ENCODE measurements around the gene APRT.

Gene APRT

GRCh38 chr16:88821168-88821850 lies 9.6 kb upstream of the APRT start:
- no peak for DNase-seq

DNA sequence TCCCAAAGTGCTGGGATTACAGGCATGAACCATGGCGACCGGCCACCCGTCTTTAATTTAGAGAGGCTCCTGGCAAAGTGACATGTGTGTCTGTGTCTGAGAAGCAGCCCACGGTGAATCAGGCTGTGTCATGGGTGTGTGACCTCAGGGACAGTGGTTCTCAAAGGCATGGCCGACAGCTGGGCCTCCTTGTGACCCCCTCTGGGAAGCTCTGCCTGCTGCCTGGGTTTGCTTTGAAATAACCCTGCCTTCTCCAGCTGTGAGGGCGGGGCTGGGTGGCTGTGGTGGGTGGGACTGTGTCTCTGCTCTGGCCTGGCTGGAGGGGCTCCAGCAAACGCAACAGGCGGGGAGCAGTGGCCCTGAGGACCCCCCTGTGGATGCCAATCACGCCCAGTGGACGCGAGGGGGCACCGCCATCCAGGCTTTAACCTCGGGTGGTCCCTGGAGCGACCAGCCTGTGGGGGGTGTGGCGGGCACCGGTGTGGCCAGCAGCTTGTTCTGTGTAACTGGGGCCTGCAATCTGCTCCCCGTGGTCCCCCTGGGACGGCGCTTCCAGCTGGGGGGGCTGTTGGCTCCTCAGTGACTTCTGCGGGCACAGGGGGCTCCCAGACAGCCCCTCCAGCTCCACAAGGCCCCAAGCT lies 8.8 kb upstream of the APRT start:
- no peak for DNase-seq

DNA sequence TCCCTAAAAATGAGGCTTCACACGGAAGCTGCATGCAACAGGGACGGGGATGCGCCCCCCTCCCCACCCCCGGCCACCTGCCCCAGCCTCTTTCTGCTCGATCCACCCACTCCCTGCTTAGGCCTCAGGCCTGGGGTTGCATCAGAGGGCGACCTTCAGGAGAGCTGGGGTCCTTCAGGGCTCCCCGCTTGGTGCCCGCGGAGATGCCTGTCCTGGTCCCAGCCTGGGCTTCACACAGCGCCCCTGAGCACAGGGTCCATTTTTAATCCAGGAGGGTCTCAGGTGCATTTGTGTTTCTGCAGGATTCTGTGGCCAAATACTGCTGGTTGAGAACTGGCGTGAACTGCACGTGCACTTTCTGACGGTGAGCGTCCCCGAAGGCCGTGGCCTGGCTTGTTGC lies 7.4 kb upstream of the APRT start:
- no peak for DNase-seq

DNA sequence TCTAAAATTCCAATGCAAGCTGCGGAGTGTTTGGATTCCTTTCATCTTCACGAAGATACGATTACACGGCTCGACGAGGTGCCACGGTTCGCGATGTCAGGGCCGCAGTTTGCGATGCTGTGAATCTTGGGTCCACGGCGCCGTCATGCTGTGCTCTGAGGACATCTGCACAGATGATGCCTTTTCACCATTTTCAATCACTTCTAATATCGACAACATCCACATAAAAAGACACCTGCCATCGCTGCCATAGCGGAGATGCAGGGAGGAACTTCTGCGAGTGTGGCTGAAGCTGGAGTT lies 6.8 kb upstream of the APRT start:
- no peak for DNase-seq

GRCh38 chr16:88817785-88818574 lies 6.3 kb upstream of the APRT start:
- DNase-seq: no peak

- DNase-seq: no peak
These were observed 5.2 kb upstream of the APRT start for GRCh38 chr16:88816736-88817535.

DNA sequence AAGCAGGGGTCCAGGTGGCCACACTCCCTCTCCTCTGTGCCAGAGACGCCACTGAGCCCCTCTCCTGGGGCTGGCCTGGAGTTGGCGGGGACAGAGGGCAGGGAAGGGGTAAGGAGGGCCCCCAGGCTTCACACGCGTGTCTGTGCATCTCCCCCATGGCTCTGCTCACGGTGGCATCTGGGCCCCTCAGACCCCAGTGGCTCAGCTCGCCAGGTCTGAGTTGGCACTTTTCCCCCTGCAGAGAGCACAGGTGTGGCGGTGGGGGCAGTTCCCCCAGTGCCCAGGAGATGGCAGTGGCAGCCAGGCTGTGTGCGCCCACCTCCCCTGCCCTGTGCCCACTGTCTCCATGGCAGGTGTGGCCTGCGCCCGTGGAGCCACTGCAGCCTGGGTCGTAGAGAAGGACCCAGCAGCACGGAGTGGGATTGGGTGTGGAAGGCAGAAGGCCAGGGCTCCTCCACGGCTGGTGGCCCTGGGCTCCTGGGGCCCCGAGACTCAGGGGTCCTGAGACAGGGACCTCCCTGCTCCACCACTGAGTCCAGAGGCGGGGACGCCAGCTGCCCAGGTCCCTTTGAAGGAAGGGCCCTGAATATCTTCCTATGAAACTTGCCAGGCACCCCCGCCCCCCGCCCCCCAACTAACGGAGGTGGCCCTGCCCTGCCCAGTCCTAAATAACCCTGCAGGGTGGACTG lies 4.3 kb upstream of the APRT start:
- no peak for DNase-seq

GRCh38 chr16:88815227-88815626 lies 3.5 kb upstream of the APRT start:
- DNase-seq: no peak

DNA sequence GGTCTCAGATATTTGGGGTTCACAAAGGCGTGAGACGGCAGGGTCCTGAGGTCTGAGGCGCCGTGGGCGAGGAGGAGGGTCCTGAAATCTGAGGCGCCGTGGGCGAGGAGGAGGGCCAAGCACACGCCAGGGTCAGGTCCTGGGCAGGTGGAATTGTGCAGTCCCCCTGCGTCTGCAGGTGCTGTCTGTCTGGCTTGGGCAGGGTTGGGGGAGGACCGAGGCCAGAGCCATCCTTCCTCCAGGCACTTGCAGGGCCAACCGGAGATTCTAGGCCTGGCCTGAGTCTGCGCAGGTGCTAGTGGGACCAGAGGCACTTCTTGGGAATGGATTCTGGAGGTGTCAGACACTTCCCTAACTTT lies 2.4 kb upstream of the APRT start:
- no peak for DNase-seq

GRCh38 chr16:88813269-88814143 lies 1.8 kb upstream of the APRT start:
- DNase-seq: no peak

DNA sequence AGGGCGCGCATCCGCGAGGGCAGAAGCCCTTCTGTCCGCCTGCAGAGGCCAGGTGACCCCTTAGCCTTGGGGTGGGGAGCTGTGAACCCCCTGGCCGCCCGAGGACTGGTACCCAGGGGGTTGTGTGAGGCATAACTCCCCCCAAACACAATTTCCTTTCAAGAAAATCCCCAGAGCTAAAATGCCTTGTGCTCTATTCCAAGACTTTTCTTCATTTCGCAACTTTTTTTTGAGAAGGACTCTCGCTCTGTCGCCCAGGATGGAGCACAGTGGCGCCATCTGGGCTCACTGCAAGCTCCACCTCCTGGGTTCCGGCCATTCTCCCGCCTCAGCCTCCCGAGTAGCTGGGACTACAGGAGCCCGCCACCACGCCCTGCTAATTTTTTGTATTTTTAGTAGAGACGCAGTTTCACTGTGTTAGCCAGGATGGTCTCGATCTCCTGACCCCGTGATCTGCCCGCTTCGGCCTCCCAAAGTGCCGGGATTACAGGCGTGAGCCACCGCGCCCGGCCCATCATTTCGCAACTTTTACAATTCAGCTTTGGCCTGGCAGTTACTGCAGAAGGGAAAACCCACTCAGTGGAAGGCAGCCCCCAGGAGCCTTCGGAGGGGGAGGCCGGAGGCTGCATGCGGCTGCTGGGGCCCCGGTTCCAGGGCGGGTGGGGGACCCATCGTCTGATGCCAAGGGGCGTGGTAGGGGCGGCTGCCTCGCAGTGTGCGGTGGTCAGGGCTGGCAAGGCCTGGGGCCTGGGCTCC lies 963 bp upstream of the APRT start:
- peak; percentile 12 for DNase-seq

GRCh38 chr16:88810912-88811768 lies 588 bp downstream of the APRT start:
- DNase-seq: peak; percentile 75

- DNase-seq: no peak
These were observed 1.4 kb downstream of the APRT start for GRCh38 chr16:88810166-88810911.

- DNase-seq: no peak
These were observed 2.0 kb downstream of the APRT start for GRCh38 chr16:88809676-88810165.

DNA sequence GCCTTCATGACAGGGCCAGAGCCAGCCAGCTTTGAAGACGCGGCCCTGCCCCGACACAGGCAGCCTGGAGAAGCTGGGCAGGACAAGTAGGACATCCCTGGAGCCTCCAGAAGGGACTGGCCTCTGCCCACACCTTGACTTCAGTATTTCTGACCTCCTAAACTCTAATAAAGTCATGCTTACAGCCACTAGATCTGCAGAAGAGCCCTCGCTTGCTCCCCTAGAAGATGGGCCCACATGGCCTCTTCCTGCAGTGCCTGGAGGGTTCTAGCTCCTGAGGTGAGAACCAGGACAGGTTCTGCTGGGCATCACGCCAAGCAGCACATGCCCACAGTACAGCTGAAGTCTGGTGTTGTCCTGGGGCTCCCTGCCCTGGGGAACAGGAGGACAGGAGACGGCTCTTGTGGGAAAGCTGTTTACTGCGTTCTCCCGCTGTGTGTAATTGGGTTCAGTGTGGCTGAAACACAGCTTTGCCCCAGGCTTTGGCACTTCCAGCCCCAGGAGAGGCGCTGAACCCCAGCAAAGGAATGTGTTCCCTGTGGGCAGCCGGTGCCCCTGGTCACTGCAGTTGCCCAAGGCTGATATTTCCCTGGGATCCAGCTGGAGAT lies 2.6 kb downstream of the APRT start:
- no peak for DNase-seq

GRCh38 chr16:88807626-88808453 lies 3.9 kb downstream of the APRT start:
- DNase-seq: no peak

GRCh38 chr16:88807142-88807625 lies 4.5 kb downstream of the APRT start:
- DNase-seq: no peak

All from NCI-H226 (cell line).